Common myeloid progenitor, CD34-positive (primary cell): ENCODE results near the gene RBM10.

Source experiments
- CTCF ChIA-PET: fragments of 350-600 bp; sonication (Branson Sonifier 250); formaldehyde crosslinking; loops from one replicate; lab custom pipeline; 2021; ENCODE audit warnings: antibody characterized with exemption; lab: Charles Lee
- POLR2A ChIA-PET: fragments of 350-600 bp; sonication (Branson Sonifier 250); formaldehyde crosslinking; loops from one replicate; lab custom pipeline; 2021; ENCODE audit warnings: antibody characterized with exemption; lab: Charles Lee
- DNase-seq, 3 donors: peaks; one replicate each; pipeline versions ENCODE4 v3.0.0 to v3.0.0-alpha.2; 2013
- H3K27ac ChIP-seq, 2 experiments: 1 replicate in 1 of 2; 2 replicates in 1 of 2; pipeline ENCODE4 v1.7.0; 2013; ENCODE audit warnings: inconsistent platforms in 2 of 2, low read length in 2 of 2, mild to moderate bottlenecking in 2 of 2, low read depth in 1 of 2, moderate library complexity in 1 of 2; ENCODE audit not compliant: severe bottlenecking in 2 of 2, insufficient read depth in 1 of 2, poor library complexity in 1 of 2
- H3K27me3 ChIP-seq, 5 experiments: replicated peaks in 2 of 5; 1 replicate in 3 of 5; 2 replicates in 2 of 5; pipeline versions ENCODE4 v1.6.1 to v1.7.0; 2013; ENCODE audit warnings: low read length in 4 of 5, mild to moderate bottlenecking in 2 of 5, moderate library complexity in 2 of 5, inconsistent platforms in 1 of 5; ENCODE audit not compliant: insufficient read depth in 5 of 5, control insufficient read depth in 4 of 5
- H3K36me3 ChIP-seq, 4 experiments: 1 replicate in 2 of 4; 2 replicates in 2 of 4; pipeline versions ENCODE4 v1.6.1 to v1.7.0; 2013; ENCODE audit warnings: low read length in 3 of 4, control low read depth in 1 of 4, mild to moderate bottlenecking in 1 of 4; ENCODE audit not compliant: control insufficient read depth in 4 of 4, insufficient read depth in 4 of 4
- H3K4me1 ChIP-seq, 4 experiments: 1 replicate in 3 of 4; 2 replicates in 1 of 4; pipeline versions ENCODE4 v1.6.1 to v1.7.1; 2013; ENCODE audit warnings: low read length in 3 of 4, mild to moderate bottlenecking in 3 of 4, control low read depth in 1 of 4, inconsistent platforms in 1 of 4, moderate library complexity in 1 of 4; ENCODE audit not compliant: control insufficient read depth in 4 of 4, insufficient read depth in 4 of 4; ENCODE audit errors: control extremely low read depth in 1 of 4
- H3K4me3 ChIP-seq, 7 experiments: 1 replicate in 4 of 7; 2 replicates in 3 of 7; pipeline versions ENCODE4 v1.5.1 to v1.7.0; 2013; ENCODE audit warnings: mild to moderate bottlenecking in 7 of 7, low read length in 6 of 7, moderate library complexity in 6 of 7, inconsistent platforms in 2 of 7, low read depth in 2 of 7, control low read depth in 1 of 7; ENCODE audit not compliant: insufficient read depth in 4 of 7, control insufficient read depth in 1 of 7; ENCODE audit errors: extremely low read depth in 1 of 7
- H3K9me3 ChIP-seq, 5 experiments: 1 replicate in 4 of 5; 2 replicates in 1 of 5; pipeline versions ENCODE4 v1.6.1 to v1.7.1; 2013; ENCODE audit warnings: low read length in 4 of 5, mild to moderate bottlenecking in 2 of 5, inconsistent platforms in 1 of 5, low read depth in 1 of 5, moderate library complexity in 1 of 5; ENCODE audit not compliant: control insufficient read depth in 4 of 5, insufficient read depth in 2 of 5; ENCODE audit errors: control extremely low read depth in 1 of 5
- WGBS: methylation state at CpG from one replicate; pipeline ENCODE4 v1.1.5; 2013; ENCODE audit not compliant: insufficient coverage; 5-methylcytosine and 5-hydroxymethylcytosine counted together

Gene RBM10

DNA sequence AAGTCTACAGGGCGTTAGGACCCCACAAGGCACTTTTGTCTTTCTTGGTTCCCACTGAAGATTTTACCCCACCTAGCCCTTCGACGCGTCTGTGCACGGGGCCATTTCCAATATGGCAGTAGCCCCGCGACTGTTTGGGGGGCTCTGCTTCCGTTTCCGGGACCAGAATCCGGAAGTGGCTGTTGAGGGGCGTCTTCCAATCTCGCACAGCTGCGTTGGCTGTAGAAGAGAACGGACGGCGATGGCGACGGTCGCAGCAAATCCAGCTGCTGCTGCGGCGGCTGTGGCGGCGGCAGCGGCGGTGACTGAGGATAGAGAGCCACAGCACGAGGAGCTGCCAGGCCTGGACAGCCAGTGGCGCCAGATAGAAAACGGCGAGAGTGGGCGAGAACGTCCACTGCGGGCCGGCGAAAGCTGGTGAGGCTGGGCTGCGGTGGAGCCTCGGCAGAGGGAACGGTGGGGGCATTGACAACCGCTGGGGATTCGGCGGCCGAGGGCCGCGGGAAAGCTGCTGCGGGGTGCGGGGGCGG lies 87.8 kb downstream of the RBM10 start, which contains the start of gene USP11:
Gene USP11, plus strand, starts transcription at position 207 of the 530 bp plus-strand sequence. Its CDS starts 35 bp downstream, at position 242.
- Histone ChIP-seq H3K4me3 (peak within 1 kb of the TSS; percentile 64 to 89 (median 74)), H3K9me3 (peaks cover 0 to 3% (median 0%) of the 10 kb centered on the region in 5 experiments), H3K27ac (peak within 1 kb of the TSS; percentile 85 to 93), H3K36me3 (peaks cover 2 to 13% (median 8%) of the 10 kb centered on the region in 4 experiments), H3K27me3 (peaks cover 0 to 41% (median 0%) of the 10 kb centered on the region in 5 experiments), H3K4me1 (peaks cover 3 to 13% (median 4%) of the 10 kb centered on the region in 4 experiments)
- ChIA-PET CTCF (interaction anchor here (1.5 kb wide), 1 partner anchor 152 kb away, joined by 3 read pairs; no protein-coding TSS in a partner anchor), POLR2A (interaction anchor here (0.6 to 1.8 kb wide), 4 partner anchors 12 to 26 kb away, joined by 3 to 10 read pairs (median 4); partner anchors contain the start of gene CDK16)
- DNase-seq, result peak; percentile 62 to 83 (median 82)
- 27% methylated on average over 31 of the region's 46 CpGs for WGBS

DNA sequence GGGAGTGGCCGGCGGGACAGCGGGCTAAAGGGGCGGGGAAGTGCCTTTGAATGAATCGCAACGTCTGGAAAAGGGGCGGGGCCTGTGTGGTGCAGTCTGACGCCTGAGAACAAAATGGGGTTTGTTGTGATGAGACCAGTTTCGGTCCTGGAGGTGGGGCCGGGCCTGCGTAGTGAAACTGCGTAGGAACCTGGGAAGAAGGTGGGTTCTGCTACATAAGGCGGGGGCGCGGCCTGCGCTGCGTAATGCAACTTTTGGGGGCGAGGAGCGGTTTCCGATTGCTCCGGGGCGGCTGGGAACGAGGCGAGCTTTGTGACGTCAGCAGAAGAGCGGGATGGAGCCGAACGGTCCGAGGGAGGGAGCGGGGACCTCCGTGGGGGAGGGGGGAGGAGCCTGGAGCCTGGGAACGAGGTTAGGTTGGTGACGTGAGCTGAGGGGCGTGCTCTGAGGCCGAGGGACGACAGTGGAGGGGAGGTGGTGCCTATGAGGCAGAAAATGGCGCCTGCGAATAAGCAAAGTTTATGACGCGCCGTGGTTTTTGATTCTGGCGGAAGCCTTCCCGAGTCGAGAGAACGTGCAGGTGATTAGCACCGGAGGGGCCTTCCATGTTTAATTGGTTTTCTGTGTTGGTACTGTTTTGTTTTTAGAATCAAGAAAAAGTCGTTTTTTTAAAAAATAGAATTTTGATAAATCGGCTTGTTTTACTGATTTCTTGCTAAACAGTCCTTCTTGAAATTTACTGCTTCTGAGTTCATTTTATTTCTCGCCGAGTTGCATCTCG lies 88.5 kb downstream of the RBM10 start:
- Histone ChIP-seq H3K27me3 (peaks cover 0 to 41% (median 0%) of the 10 kb centered on the region in 5 experiments), H3K36me3 (peaks cover 2 to 9% (median 5%) of the 10 kb centered on the region in 4 experiments), H3K27ac (peak overlapping the region; percentile 85 to 93), H3K9me3 (peaks cover 0 to 3% (median 0%) of the 10 kb centered on the region in 5 experiments), H3K4me1 (peaks cover 3 to 13% (median 4%) of the 10 kb centered on the region in 4 experiments), H3K4me3 (peak overlapping the region; percentile 64 to 89 (median 74))
- DNase-seq, result peak; percentile 96 to 99 (median 98)
- POLR2A ChIA-PET, result interaction anchor here (0.6 to 1.8 kb wide), 4 partner anchors 13 to 27 kb away, joined by 3 to 10 read pairs (median 4); partner anchors contain the start of gene CDK16
- 22% methylated on average over 31 of the region's 51 CpGs for WGBS
- CTCF ChIA-PET, result interaction anchor here (1.5 kb wide), 1 partner anchor 151 kb away, joined by 3 read pairs; no protein-coding TSS in a partner anchor

DNA sequence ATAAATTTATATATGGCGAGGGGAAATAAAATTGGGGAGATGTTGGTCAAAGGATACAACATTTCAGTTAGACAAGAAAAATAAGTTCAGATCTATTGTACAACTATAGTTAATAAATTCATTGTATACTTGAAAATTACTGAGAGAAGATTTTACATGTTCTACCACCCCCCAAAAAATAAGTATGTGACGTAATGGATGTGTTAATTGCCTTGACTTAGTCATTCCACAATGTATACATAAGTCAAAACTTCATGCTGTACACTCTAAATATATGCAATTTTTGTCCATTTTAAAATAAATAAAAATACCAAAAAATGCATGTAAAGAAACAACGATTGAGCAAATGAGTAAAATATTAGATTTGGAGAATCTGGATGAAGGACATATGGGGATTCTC lies 89.6 kb downstream of the RBM10 start:
- no CpG with 5 or more reads among the region's 3 CpGs for WGBS
- Histone ChIP-seq H3K27ac (peak overlapping the region in 1 of 2 experiments; percentile 93), H3K36me3 (peaks cover 3 to 7% (median 5%) of the 10 kb centered on the region in 4 experiments), H3K4me1 (peaks cover 3 to 13% (median 4%) of the 10 kb centered on the region in 4 experiments), H3K27me3 (peaks cover 0 to 48% (median 0%) of the 10 kb centered on the region in 5 experiments), H3K4me3 (peak overlapping the region in 5 of 7 experiments; percentile 54 to 89 (median 82)), H3K9me3 (peaks cover 0 to 3% (median 0%) of the 10 kb centered on the region in 5 experiments)
- POLR2A ChIA-PET, result no interaction called here
- DNase-seq, result no peak
- CTCF ChIA-PET, result no interaction called here

- H3K4me1 ChIP-seq, result peaks cover 3 to 13% (median 4%) of the 10 kb centered on the region in 4 experiments
- H3K27me3 ChIP-seq, result peaks cover 0 to 60% (median 0%) of the 10 kb centered on the region in 5 experiments
- H3K4me3 ChIP-seq, result no peak overlapping the region
- ChIA-PET CTCF (no interaction called here), POLR2A (no interaction called here)
- H3K9me3 ChIP-seq, result peaks cover 0 to 3% (median 0%) of the 10 kb centered on the region in 5 experiments
- H3K27ac ChIP-seq, result no peak overlapping the region
- H3K36me3 ChIP-seq, result peaks cover 6 to 17% (median 11%) of the 10 kb centered on the region in 4 experiments
- no peak for DNase-seq
- WGBS, result 90% methylated on average over 2 of the region's 4 CpGs
Measured at GRCh38 chrX:47235691-47236103, 90.7 kb downstream of the RBM10 start.
